Caco-2 (cell line): Measurements from ENCODE around the gene TIMM22. TPM values are rescaled to one million over a fixed set of nuclear protein-coding genes. Genes with fewer than 3 reads are reported as not detected.
"Not testable (repeated sequence)": the region's sequence is repeated elsewhere in the genome, so short reads cannot be mapped to it uniquely, and the experiment has no call there.

Experiments used
- BruUV-seq: library from RNA; stranded (reverse); fragments of 400-500 nt; replicated peaks from 2 replicates; lab custom pipeline; 2021; lab: Mats Ljungman, UMichigan
- CTCF ChIA-PET: fragments of 300-600 bp; sonication (Branson Sonifier 250); formaldehyde crosslinking; loops from one replicate; lab custom pipeline; 2022; ENCODE audit warnings: antibody characterized with exemption; lab: Charles Lee
- POLR2A ChIA-PET: fragments of 300-600 bp; sonication (Branson Sonifier 250); formaldehyde crosslinking; loops from one replicate; lab custom pipeline; 2022; ENCODE audit warnings: antibody characterized with exemption; lab: Charles Lee
- DNase-seq, 2 experiments: peaks; one replicate each; pipeline versions ENCODE4 v3.0.0 to v3.0.0-alpha.2; 2020 to 2022
- H3K27me3 ChIP-seq: replicated peaks from 2 replicates; pipeline ENCODE4 v1.6.0; 2011; ENCODE audit warnings: low read length; ENCODE audit not compliant: control insufficient read depth, insufficient read depth
- H3K36me3 ChIP-seq: 2 replicates; pipeline ENCODE4 v1.5.1; 2011; ENCODE audit warnings: low read length; ENCODE audit not compliant: control insufficient read depth, insufficient read depth
- H3K4me1 ChIP-seq: fragments of 250-450 bp; sonication (Bioruptor Pico); 2 replicates; pipeline ENCODE4 v1.5.1; 2020; ENCODE audit warnings: mild to moderate bottlenecking
- H3K4me3 ChIP-seq: 2 replicates; pipeline ENCODE4 v1.5.1; 2011; ENCODE audit warnings: low read depth, mild to moderate bottlenecking, control low read depth, low read length
- H3K9me3 ChIP-seq: fragments of 250-450 bp; sonication (Bioruptor Pico); 2 replicates; pipeline ENCODE4 v1.5.1; 2020; ENCODE audit warnings: mild to moderate bottlenecking, moderate library complexity
- H3K27ac Mint-ChIP-seq: one replicate; pipeline ENCODE4 v1.8.0; 2022; ENCODE audit warnings: mixed read lengths; ENCODE audit not compliant: unreplicated experiment
- H3K27me3 Mint-ChIP-seq: one replicate; pipeline ENCODE4 v1.8.0; 2022; ENCODE audit warnings: mixed read lengths; ENCODE audit not compliant: insufficient read depth, unreplicated experiment
- H3K36me3 Mint-ChIP-seq: one replicate; pipeline ENCODE4 v1.8.0; 2022; ENCODE audit warnings: mild to moderate bottlenecking, mixed read lengths; ENCODE audit not compliant: insufficient read depth, unreplicated experiment
- H3K4me1 Mint-ChIP-seq: one replicate; pipeline ENCODE4 v1.8.0; 2022; ENCODE audit warnings: low read depth, mixed read lengths; ENCODE audit not compliant: unreplicated experiment
- H3K4me3 Mint-ChIP-seq: one replicate; pipeline ENCODE4 v1.8.0; 2022; ENCODE audit warnings: mild to moderate bottlenecking, moderate library complexity, mixed read lengths; ENCODE audit not compliant: unreplicated experiment
- H3K9me3 Mint-ChIP-seq: one replicate; pipeline ENCODE4 v1.8.0; 2022; ENCODE audit warnings: mixed read lengths; ENCODE audit not compliant: unreplicated experiment
- CTCF ChIP-seq, 2 experiments: fragments of 200-600 bp in 1 of 2; IDR thresholded peaks; 1 replicate in 1 of 2; 2 replicates in 1 of 2; pipeline versions ENCODE4 v1.5.1 to v1.8.0; 2011 to 2022; ENCODE audit warnings: antibody characterized with exemption in 1 of 2, control low read depth in 1 of 2, inconsistent platforms in 1 of 2, low read depth in 1 of 2, low read length in 1 of 2, mild to moderate bottlenecking in 1 of 2, moderate library complexity in 1 of 2; ENCODE audit not compliant: insufficient read depth in 1 of 2, severe bottlenecking in 1 of 2, unreplicated experiment in 1 of 2
- intact Hi-C: fragments of 100-400 bp; cut with micrococcal nuclease; formaldehyde crosslinking; loops from one replicate; pipeline ENCODE4 v1.10.0; 2022; ENCODE audit not compliant: unreplicated experiment
- total RNA-seq: library from RNA; stranded (reverse); gene quantifications from 2 replicates; pipeline ENCODE4 v1.2.3, GENCODE V29; 2022

TIMM22 gene
- total RNA-seq, 1 experiment from 2014 or later, result 20.6 TPM

DNA sequence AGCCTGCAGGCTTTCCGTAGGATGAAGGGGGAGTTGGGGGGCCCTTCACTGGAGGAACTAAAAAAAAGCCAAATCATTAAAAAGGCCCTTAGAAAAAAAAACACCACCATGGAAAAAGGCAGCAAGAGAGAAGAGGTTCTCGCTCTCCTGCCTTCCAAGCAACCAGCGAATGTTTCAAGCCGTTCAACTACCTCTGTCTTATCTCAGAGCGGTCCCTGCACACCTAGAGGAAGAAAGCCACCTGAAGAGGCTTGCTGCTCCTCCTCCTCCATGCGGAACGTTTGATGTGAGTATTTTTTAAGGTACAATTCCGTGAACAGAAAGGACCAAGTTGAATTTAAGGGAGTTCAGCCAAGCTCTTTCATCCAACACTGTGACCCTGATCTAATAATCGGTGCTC is 26.6 kb upstream of the TIMM22 start:
- no peaks in the 10 kb centered on the region for H3K9me3 Mint-ChIP-seq
- Histone ChIP-seq H3K4me1 (peaks cover 71% of the 10 kb centered on the region), H3K4me3 (peak overlapping the region; percentile 24), H3K36me3 (no peaks in the 10 kb centered on the region), H3K27me3 (no peaks in the 10 kb centered on the region), H3K9me3 (no peaks in the 10 kb centered on the region)
- ChIA-PET CTCF (no interaction called here), POLR2A (interaction anchor here (0.7 to 3.4 kb wide), 4 partner anchors 8 to 53 kb away, joined by 3 to 24 read pairs (median 8); partner anchors contain the start of gene NXN)
- no peak for TF ChIP-seq CTCF (IDR thresholded peaks at IDR 0.05; ENCODE audit: insufficient read depth in 1 of 2, low read depth in 1 of 2, low read length in 1 of 2, severe bottlenecking in 1 of 2, unreplicated experiment in 1 of 2)
- H3K36me3 Mint-ChIP-seq, result peaks cover 86% of the 10 kb centered on the region
- H3K27me3 Mint-ChIP-seq, result no peaks in the 10 kb centered on the region
- BruUV-seq, result no TSS peak
- intact Hi-C loops, result no loop called here
- H3K27ac Mint-ChIP-seq, result peak overlapping the region; percentile 91
- H3K4me1 Mint-ChIP-seq, result peaks cover 43% of the 10 kb centered on the region
- DNase-seq, result no peak
- peak overlapping the region; percentile 74 for H3K4me3 Mint-ChIP-seq

DNA sequence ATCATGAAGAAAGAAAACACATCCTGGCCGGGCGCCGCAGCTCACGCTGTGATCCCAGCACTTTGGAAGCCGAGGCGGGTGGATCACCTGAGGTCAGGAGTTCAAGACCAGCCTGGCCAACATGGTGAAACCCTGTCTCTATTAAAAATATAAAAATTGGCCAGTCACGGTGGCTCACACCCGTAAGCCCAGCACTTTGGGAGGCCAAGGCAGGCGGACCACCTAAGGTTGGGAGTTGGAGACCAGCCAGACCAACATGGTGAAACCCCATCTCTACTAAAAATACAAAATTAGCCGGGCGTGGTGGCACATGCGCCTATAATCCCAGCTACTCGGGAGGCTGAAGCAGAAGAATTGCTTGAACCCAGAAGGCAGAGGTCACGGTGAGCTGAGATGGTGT is 25.1 kb upstream of the TIMM22 start:
- BruUV-seq, H3K4me3 Mint-ChIP-seq, intact Hi-C loops, H3K27me3 Mint-ChIP-seq, H3K9me3 Mint-ChIP-seq, H3K9me3 ChIP-seq, DNase-seq, CTCF ChIA-PET, H3K4me3 ChIP-seq, H3K36me3 ChIP-seq, H3K27me3 ChIP-seq: not testable (repeated sequence)
- H3K4me1 ChIP-seq, result peaks cover 68% of the 10 kb centered on the region
- Mint-ChIP-seq H3K27ac (peak overlapping the region; percentile 94), H3K36me3 (peaks cover 92% of the 10 kb centered on the region), H3K4me1 (peaks cover 46% of the 10 kb centered on the region)
- POLR2A ChIA-PET, result interaction anchor here (1.1 kb wide), 1 partner anchor 39 kb away, joined by 3 read pairs; no protein-coding TSS in a partner anchor

DNA sequence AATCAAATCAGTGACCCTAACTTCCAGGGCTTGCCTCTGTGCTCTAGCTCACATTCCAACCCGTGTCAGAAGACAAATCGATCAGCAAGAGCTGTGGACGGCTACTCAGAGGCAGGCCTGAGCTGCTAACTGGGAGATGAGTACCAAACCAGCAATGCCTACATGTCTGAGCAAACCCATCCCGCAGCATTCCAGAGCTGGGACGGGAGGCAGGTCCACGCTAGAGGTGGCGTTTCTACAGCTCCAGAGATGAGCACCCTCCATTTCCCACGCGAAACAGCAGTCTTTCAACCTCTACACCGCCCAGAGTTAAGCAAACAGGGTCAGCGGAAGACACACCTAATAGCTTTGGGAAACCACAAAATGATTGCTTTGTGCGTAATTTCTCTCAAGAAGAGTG is 23.9 kb upstream of the TIMM22 start:
- intact Hi-C loops, result no loop called here
- Histone ChIP-seq H3K4me3 (no peak overlapping the region), H3K4me1 (peaks cover 62% of the 10 kb centered on the region), H3K9me3 (no peaks in the 10 kb centered on the region), H3K36me3 (no peaks in the 10 kb centered on the region), H3K27me3 (no peaks in the 10 kb centered on the region)
- CTCF ChIA-PET, result interaction anchor here (0.7 to 1.1 kb wide), 3 partner anchors 8 to 744 kb away, joined by 3 to 4 read pairs (median 3); no protein-coding TSS in a partner anchor
- no TSS peak for BruUV-seq
- Mint-ChIP-seq H3K36me3 (peaks cover 88% of the 10 kb centered on the region), H3K9me3 (no peaks in the 10 kb centered on the region), H3K27me3 (no peaks in the 10 kb centered on the region), H3K4me3 (peak overlapping the region; percentile 57), H3K27ac (peak overlapping the region; percentile 94), H3K4me1 (peaks cover 39% of the 10 kb centered on the region)
- POLR2A ChIA-PET, result interaction anchor here (1.0 to 1.1 kb wide), 5 partner anchors 18 to 46 kb away, joined by 3 to 9 read pairs (median 5); partner anchors contain the start of gene TIMM22
- DNase-seq, result peak; percentile 83 to 90
- no peak for TF ChIP-seq CTCF (IDR thresholded peaks at IDR 0.05; ENCODE audit: insufficient read depth in 1 of 2, low read depth in 1 of 2, low read length in 1 of 2, severe bottlenecking in 1 of 2, unreplicated experiment in 1 of 2)

DNA sequence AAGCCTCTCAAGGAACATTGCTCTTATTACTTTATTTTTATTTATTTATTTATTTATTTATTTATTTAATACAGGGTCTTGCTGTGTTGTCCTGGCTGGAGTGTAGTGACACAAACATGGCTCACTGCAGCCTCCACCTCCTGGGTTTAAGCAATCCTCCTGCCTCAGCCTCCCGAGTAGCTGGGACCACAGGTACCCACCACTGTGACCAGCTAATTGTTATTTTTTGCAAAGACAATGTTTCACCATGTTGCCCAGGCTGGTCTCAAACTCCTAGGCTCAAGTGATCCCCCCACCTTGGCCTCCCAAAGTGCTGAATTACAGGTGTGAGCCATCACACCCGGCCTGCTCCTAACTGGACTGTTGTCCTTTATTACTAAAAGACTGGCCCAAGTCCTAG is 22.2 kb upstream of the TIMM22 start:
- peaks cover 46% of the 10 kb centered on the region for H3K4me1 ChIP-seq
- H3K4me1 Mint-ChIP-seq, result peaks cover 25% of the 10 kb centered on the region
- H3K4me3 Mint-ChIP-seq, H3K9me3 ChIP-seq, H3K27me3 ChIP-seq, POLR2A ChIA-PET, H3K4me3 ChIP-seq, H3K9me3 Mint-ChIP-seq, H3K27me3 Mint-ChIP-seq, H3K36me3 ChIP-seq, CTCF ChIA-PET, DNase-seq, BruUV-seq: not testable (repeated sequence)
- intact Hi-C loops, result loop anchor here (5.0 kb wide), 1 partner anchor 97 kb away; no protein-coding TSS in a partner anchor
- peak overlapping the region; percentile 55 for H3K27ac Mint-ChIP-seq
- H3K36me3 Mint-ChIP-seq, result peaks cover 75% of the 10 kb centered on the region
